ENCODE results near the gene HAUS5. TPM values are rescaled to one million over a fixed set of nuclear protein-coding genes. Genes with fewer than 3 reads are reported as not detected.

HAUS5 gene
- total RNA-seq, 4 donors from 2014 or later, result 7.9 to 17.8 (median 10.2) TPM

- Histone ChIP-seq H3K4me3 (replicated peaks in 1 of 3) (no peak overlapping the region), H3K9me3 (no peaks in the 10 kb centered on the region), H3K27ac (no peak overlapping the region), H3K4me1 (no peaks in the 10 kb centered on the region), H3K36me3 (no peaks in the 10 kb centered on the region), H3K27me3 (no peaks in the 10 kb centered on the region)
- 77 to 87% methylated on average over 6 to 7 of the region's 7 CpGs for WGBS, 2 donors
- no peak for TF ChIP-seq POLR2A (IDR thresholded peaks at IDR 0.05)
- no peak for TF ChIP-seq CTCF (IDR thresholded peaks at IDR 0.05)
- DNase-seq, result no peak
- intact Hi-C loops (cut with DNase I), result loop anchor here (10.0 kb wide), 1 partner anchor 264 kb away; the partner anchor contains the start of gene FFAR3
Measured at GRCh38 chr19:35618857-35619256, 6.3 kb downstream of the HAUS5 start.

- Histone ChIP-seq H3K27me3 (no peaks in the 10 kb centered on the region), H3K4me3 (replicated peaks in 1 of 3) (no peak overlapping the region), H3K9me3 (no peaks in the 10 kb centered on the region), H3K4me1 (no peaks in the 10 kb centered on the region), H3K27ac (no peak overlapping the region), H3K36me3 (no peaks in the 10 kb centered on the region)
- intact Hi-C loops (cut with DNase I), result loop anchor here (10.0 kb wide), 1 partner anchor 265 kb away; the partner anchor contains the start of gene FFAR3
- TF ChIP-seq CTCF (IDR thresholded peaks at IDR 0.05), result no peak
- TF ChIP-seq POLR2A (IDR thresholded peaks at IDR 0.05), result no peak
- DNase-seq, result no peak
- WGBS, 2 donors, result 94 to 97% methylated on average over 5 of the region's 12 CpGs
Measured at GRCh38 chr19:35619290-35619923, 6.9 kb downstream of the HAUS5 start.

GRCh38 chr19:35620001-35620400, 7.5 kb downstream of the HAUS5 start:
- Histone ChIP-seq H3K4me1 (no peaks in the 10 kb centered on the region), H3K4me3 (replicated peaks in 1 of 3) (no peak overlapping the region), H3K9me3 (no peaks in the 10 kb centered on the region), H3K27me3 (no peaks in the 10 kb centered on the region), H3K27ac (no peak overlapping the region), H3K36me3 (no peaks in the 10 kb centered on the region)
- 95 to 97% methylated on average over 17 of the region's 17 CpGs for WGBS, 2 donors
- no peak for DNase-seq
- TF ChIP-seq CTCF (IDR thresholded peaks at IDR 0.05) (no peak), POLR2A (IDR thresholded peaks at IDR 0.05) (no peak)
- intact Hi-C loops (cut with DNase I), result no loop called here

GRCh38 chr19:35621708-35622107, 9.2 kb downstream of the HAUS5 start:
- Histone ChIP-seq H3K27ac (no peak overlapping the region), H3K4me1 (no peaks in the 10 kb centered on the region), H3K4me3 (replicated peaks in 1 of 3) (no peak overlapping the region), H3K36me3 (no peaks in the 10 kb centered on the region), H3K9me3 (no peaks in the 10 kb centered on the region), H3K27me3 (no peaks in the 10 kb centered on the region)
- TF ChIP-seq CTCF (IDR thresholded peaks at IDR 0.05) (no peak), POLR2A (IDR thresholded peaks at IDR 0.05) (no peak)
- intact Hi-C loops (cut with DNase I), result no loop called here
- 93 to 98% methylated on average over 7 to 9 of the region's 9 CpGs for WGBS, 2 donors
- DNase-seq, result no peak

GRCh38 chr19:35622750-35623149, 10.2 kb downstream of the HAUS5 start:
- H3K4me1 ChIP-seq, result no peaks in the 10 kb centered on the region
- no peak for TF ChIP-seq CTCF (IDR thresholded peaks at IDR 0.05)
- no peak for TF ChIP-seq POLR2A (IDR thresholded peaks at IDR 0.05)
- H3K27me3 ChIP-seq, result no peaks in the 10 kb centered on the region
- WGBS, 2 donors, result 90 to 92% methylated on average over 11 to 13 of the region's 13 CpGs
- no peak for DNase-seq
- H3K4me3 ChIP-seq (replicated peaks in 1 of 3), result no peak overlapping the region
- H3K36me3 ChIP-seq, result no peaks in the 10 kb centered on the region
- H3K9me3 ChIP-seq, result no peaks in the 10 kb centered on the region
- no peak overlapping the region for H3K27ac ChIP-seq
- intact Hi-C loops (cut with DNase I), result no loop called here

All from thyroid gland (tissue), 4 donors.